ENCODE measurements around the gene MAEL.

DNA sequence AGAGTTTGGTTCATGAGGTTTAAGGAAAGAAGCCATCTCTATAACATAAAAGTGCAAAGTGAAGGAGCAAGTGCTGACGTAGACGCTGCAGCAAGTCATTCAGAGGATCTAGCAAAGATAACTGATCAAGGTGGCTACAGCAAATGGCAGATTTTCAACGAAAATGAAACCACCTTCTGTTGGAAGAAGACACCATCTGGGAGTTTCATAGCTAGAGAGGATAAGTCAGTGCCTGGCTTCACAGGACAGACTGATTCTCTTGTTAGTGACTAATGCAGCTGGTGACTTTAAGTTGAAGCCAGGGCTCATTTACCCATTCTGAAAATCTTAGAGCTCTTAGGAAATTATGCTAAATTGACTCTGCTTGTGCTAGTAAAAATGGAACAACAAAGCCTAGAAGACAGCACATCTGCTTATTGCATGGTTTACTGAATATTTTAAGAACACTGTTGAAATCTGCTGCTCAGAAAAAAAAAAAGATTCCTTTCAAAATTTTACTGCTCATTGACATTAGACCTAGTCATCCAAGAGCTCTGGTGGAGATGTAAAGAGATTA, 10.5 kb downstream of the MAEL start:
- TF ChIP-seq, protein P1, sequence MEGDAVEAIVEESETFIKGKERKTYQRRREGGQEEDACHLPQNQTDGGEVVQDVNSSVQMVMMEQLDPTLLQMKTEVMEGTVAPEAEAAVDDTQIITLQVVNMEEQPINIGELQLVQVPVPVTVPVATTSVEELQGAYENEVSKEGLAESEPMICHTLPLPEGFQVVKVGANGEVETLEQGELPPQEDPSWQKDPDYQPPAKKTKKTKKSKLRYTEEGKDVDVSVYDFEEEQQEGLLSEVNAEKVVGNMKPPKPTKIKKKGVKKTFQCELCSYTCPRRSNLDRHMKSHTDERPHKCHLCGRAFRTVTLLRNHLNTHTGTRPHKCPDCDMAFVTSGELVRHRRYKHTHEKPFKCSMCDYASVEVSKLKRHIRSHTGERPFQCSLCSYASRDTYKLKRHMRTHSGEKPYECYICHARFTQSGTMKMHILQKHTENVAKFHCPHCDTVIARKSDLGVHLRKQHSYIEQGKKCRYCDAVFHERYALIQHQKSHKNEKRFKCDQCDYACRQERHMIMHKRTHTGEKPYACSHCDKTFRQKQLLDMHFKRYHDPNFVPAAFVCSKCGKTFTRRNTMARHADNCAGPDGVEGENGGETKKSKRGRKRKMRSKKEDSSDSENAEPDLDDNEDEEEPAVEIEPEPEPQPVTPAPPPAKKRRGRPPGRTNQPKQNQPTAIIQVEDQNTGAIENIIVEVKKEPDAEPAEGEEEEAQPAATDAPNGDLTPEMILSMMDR (conservative IDR thresholded peaks at IDR 0.05; ENCODE audit: low read depth, low read length) = no peak
- TF ChIP-seq EZH2 (IDR thresholded peaks at IDR 0.05; ENCODE audit: low read length, unreplicated experiment) = no peak
